Stimulated activated CD4-positive, alpha-beta T cell treated with anti-CD3 and anti-CD28 coated beads, Interleukin-1b, Interleukin-23, amount 100 ng/mL, for 24 hours (primary cell): ENCODE measurements around the gene PEAR1.
A peak's percentile ranks its signal among the peaks of the same experiment; 100 is the strongest.

Experiments used
- DNase-seq, 4 experiments: peaks; one replicate each; pipeline ENCODE4 v3.0.0-alpha.2; 2020; ENCODE audit warnings: low read depth in 4 of 4, low spot score in 1 of 4

PEAR1 gene

DNA sequence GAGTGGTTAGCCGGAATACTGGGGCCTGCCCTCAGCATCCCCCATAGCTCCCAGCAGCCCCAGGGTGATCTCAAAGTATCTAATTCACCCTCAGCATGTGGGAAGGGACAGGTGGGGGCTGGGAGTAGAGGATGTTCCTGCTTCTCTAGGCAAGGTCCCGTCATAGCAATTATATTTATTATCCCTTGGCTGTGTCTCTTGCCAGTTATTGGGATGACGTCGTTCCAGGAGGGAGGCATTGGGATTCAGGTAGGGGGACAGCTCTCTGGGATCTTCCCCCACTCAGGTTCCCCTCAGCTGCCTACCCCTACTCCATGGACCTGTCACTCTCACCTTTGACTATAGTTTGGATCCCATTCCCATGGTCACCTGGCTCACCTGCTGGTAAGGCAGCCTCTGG, 11.9 kb upstream of the PEAR1 start:
- no peak for DNase-seq

DNA sequence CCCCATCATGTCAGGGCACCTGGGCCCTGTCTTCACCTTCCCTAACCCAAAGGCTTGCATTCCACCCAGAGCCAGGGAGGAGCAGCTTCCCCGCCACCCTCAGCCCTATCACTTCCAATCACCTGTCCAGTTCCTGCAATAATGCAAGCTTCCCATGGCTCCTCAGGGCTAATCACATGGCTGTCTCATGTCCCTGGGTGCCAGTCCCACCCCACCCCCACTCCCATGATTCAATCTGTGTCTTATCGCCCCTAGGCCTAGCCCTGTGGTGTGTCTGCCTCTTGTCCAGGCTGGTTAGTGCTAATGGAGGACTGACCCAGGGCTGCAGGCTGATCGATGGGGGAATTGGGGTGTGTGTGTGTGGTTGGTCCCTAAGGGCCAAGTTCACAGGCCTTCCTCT, 11.0 kb upstream of the PEAR1 start:
- no peak for DNase-seq

- DNase-seq, result no peak
These were observed 9.6 kb upstream of the PEAR1 start for GRCh38 chr1:156883919-156884318.

DNA sequence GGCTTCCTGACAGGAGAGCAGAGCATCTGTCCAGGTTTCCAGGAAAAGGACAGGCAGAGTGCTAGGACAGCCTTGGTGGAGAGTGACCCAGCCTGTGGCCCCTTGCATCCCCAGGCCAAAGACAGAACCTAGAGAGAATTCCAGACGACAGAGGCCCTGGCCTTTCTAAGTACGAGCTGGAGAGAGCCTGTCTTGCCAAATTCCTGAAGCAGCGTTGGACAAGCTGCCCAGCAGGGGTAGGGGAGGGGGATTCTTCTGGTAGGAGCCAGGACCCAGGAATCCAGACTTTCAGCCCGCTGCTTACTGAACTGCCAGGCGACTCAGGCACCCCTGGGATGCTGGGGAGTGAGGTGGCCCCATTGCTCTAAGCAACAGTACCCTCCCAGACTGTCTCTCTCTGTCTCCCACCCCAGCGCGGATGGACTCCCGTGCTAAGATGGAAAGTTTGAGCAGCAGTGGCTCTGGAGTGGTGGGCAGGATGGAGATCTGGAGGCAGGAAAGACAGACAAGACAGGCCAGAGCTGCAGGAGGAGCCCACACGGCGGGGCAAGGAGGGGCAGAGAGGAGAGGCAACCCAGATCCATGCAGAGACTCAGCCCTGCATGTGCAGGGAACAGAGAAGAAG, 8.8 kb upstream of the PEAR1 start:
- DNase-seq, result no peak

DNA sequence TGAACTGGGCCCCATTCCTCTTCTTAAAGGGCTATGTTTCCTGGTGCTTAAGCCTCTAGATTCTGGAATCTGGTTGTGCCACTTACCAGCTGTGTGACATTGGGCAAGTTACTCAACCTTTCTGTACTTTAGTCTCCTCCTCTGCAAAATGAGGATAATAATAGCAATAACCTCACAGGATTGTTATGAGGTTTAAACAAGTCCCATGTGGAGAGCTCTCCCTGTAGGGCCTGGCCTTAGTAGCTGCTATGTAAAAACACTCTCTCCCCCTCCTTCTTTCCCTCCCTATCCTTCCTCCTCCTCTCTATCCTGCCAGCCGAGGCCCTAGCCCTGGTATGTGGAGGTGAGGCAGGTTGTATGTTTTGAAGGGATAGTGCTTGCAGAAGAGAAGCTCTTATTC, 8.2 kb upstream of the PEAR1 start:
- DNase-seq, result no peak

GRCh38 chr1:156885880-156886355, 7.6 kb upstream of the PEAR1 start:
- DNase-seq, result no peak

DNA sequence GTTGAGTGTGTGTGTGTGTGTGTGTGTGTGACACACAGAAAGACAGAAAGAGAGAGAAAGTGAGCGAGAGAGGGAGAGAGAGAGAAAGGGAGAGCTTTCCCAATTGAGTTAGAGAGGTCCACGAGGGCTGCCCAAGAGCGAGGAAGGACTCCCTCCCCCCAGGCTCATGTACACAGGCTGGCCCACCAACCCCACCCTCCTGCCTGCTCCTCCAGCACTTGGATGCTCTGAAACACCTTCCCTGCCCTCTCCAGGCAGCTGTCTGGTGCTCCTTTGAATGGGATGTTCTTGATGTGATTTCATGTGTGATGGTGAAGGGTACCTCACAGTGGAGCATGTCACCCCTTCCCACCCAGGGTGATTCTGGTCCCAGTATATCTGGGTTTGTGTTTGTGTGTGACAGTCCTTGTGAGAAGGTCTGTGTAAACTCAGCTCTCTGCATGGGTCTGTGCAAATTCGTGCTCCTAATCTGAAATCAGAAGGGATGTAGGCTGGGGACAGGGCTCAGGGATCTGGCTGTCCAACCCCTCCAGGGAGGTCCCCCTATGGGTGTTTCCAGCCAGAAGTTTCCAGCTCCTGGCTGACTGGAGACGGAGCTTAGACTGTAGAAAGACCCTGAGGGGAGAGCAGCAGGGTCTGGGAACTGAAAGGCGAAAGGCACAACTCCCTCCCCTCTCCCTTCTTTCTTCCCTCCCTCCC, 6.8 kb upstream of the PEAR1 start:
- DNase-seq, result no peak

DNA sequence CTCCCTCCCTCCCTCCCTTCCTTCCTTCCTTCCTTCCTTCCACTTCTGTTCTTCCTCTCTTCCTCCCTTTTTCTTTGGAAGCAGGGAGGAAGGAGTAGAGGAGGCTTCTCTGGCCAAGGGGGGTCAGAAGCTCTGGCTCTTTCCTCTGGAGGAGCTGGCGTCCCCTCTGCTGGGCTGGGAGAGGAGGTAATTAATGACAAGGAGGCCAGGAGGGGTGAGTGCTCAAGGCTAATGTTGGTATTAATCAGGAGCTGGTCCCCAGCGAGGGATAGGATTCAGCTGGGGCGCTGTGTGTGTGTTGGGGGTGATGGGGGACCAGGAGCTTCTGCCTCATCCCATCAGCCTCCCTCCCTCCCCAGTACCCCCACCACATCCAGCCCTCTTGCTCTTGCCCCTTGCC, 6.2 kb upstream of the PEAR1 start:
- DNase-seq, result no peak

- DNase-seq, result no peak
These were observed 5.8 kb upstream of the PEAR1 start for GRCh38 chr1:156887734-156888133.

- DNase-seq, result peak; percentile 19 to 42 (median 27)
These were observed 3.5 kb upstream of the PEAR1 start for GRCh38 chr1:156889802-156890580.

DNA sequence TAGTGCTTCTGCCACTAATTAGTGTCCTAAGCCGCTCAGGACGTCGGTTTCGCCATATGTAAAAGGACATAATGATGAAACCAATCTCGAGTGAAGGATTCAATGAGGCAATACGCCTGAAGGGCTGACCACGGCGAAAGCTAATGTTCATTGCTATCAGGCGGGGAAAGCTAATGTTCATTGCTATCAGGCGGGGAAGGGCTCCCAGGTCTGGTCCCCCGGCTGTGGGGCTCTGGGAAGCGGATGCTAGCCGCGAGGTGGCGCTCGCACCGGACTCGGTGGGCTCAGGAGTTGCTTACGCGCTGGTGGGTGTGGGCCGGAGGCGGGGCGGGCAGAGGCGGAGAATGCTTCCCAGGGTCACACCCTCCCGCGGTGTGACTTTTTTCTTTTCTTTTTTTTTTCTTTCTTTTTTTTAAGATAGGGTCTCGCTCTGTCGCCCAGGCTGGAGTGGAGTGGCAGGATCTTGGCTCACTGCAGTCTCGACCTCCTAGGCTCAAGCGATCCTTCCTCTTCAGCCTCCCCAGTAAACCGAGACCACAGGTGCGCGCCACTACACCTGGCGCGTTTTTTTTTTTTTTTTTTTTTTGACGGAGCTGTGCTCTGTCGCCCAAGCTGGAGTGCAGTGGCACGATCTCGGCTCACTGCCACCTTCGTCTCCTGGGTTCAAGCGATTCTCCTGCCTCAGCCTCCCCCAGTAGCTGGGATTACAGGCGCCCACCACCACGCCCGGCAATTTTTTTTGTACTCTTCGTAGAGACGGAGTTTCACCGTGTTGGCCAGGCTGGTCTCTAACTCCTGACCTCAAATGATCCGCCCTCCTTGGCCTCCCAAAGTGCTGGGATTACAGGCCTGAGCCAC, 1.1 kb upstream of the PEAR1 start:
- DNase-seq, result peak; percentile 61 to 86 (median 82)

GRCh38 chr1:156894001-156894400, 483 bp downstream of the PEAR1 start:
- DNase-seq, result no peak

DNA sequence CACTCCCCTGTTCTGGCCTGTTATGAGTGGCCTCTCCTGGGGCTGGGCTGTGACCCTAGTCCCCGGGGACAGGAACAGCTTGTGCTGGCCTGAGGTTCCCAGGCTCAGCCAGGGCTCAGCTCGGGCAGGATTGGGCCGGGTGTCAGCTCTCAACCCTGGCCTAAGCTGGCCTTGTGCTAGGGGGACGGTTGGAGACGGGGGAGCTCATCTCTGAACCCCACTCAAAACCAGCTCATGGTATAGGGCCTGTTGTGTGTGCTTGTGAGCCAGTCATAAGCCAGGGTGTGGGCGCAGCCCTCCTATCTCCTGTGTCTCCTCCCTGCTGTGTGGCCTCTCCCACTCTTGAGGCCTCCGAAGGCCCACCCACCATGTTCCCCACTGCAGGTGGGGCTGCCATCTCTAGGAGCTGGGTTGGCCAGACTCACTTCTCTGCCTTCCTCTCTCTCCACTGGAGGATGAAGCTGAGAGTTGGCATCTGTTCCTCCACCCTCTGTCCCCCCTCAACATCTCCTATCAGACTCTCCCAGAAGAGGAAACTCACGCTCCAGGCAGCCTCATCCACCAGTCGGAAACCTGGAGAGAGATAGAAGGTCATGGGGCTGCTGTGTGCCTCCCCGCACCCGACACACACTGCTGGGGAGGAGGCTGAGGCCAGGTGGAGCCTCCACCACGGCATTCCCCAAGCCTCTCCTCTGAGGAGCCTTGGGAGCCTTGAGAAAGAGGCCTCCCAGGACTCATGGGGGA, 1.4 kb downstream of the PEAR1 start:
- no peak for DNase-seq

GRCh38 chr1:156895455-156895812, 1.9 kb downstream of the PEAR1 start:
- DNase-seq, result no peak

- no peak for DNase-seq
These were observed 2.4 kb downstream of the PEAR1 start for GRCh38 chr1:156895927-156896326.

DNA sequence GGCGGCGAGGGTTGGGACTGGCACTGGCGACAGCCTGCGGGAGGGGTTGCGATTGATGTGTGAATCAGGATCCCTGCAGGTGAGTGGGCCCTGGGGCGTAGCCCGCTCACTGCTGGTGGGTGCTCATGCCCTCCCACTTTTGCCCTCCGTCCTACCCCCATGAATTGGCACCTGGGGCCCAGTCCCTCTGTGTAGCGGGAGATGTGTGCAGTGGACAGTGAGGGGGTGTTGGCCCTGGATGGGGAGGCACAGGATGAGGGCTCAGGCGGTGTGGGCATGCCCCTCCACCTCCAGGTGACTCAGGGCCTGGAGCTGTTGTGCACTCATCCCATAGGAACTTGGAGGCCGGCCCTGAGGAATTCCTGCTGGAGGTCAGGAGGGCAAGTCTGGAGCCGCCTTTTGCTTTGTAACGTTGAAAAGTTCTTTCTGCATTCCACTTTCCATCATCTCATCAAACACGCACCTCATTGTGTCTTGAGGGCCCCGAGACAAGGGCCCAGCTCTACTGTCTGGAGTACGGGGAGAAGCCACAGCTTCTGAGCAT, 3.0 kb downstream of the PEAR1 start:
- no peak for DNase-seq

DNA sequence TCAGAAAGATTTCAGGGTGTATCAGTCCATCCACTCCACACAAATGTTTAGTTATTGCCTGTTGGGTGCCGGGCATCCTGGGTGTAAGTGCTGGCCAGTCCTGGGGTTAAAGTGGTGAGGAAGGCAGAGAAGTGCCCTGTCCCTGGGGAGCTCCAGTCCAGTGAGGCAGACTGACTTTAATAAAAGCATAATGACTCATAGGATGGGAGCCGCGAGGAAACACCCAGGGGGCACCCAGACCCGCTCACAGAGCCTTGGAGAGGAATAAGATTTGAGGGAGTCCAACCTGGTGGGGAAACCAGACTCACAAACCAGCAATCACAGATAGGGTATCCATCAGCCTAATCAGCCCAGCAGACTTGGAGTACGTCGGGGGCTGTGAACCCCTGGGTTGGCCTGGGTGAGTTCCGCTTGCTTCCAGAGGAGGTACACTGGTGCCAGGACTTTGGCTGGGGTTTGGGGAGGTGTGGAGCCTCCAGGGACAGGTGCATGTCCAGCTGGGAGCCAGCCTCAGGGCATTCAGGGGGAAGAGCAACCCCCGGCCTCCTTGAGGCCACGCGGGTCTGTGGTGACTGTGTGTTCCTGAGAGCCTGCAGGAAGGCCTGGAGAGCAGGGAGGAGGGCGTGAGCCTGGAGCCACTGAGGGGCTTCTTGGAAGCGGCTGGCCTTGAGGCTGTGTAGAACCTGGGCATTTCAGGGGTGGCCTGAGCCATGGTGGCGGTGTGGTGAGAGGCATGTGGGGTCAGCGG, 3.7 kb downstream of the PEAR1 start:
- DNase-seq, result no peak

- DNase-seq, result no peak
These were observed 4.6 kb downstream of the PEAR1 start for GRCh38 chr1:156898161-156898566.

DNA sequence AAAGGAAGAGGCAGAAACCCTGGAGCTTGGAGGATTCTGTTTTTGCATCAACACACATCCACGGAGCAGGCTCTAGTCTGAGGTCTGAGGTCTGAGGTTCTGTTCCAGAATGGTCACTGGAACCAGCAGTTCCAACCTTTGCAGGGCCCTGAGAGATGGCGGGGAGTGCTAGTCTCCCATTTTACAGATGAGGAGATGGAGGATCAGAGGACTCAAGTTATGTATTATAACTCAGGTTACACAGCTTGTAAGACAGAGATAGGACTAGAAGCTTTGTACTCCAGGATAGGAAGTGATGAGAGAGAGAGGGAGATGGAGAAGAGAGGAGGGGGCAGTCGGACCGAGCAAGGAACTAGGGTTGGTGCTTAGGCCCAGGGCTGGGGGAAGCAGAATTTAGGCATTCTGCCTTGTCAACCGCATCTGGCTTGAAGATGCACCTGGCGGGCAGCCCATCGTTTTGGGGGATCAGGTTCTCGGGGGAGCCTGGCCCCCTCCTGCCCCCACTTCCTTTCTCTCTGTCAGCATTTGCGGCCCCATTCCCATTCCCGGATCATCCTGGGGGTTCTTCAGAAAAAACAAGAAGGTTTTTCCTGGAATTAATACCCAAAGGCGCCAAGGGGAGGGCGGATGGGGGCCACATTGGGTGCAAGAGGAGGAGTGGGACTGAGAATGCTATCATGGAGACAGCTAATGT, 5.6 kb downstream of the PEAR1 start:
- no peak for DNase-seq
